Parathyroid adenoma (tissue), 2 donors: ENCODE data around the gene ADGRD2.

Experiments
- H2AFZ ChIP-seq: fragments of 300-600 bp; sonication (generic); one replicate; pipeline ENCODE4 v1.7.0; 2017; ENCODE audit warnings: antibody characterized with exemption, mild to moderate bottlenecking
- H3K27ac ChIP-seq: fragments of 300-600 bp; sonication (generic); one replicate; pipeline ENCODE4 v1.7.0; 2017
- H3K27me3 ChIP-seq: fragments of 300-600 bp; sonication (generic); one replicate; pipeline ENCODE4 v1.7.0; 2017; ENCODE audit warnings: low read length; ENCODE audit not compliant: control insufficient read depth, insufficient read depth
- H3K36me3 ChIP-seq: fragments of 300-600 bp; sonication (generic); one replicate; pipeline ENCODE4 v1.7.0; 2017; ENCODE audit warnings: low read length; ENCODE audit not compliant: control insufficient read depth, insufficient read depth
- H3K4me1 ChIP-seq: fragments of 300-600 bp; sonication (generic); one replicate; pipeline ENCODE4 v1.7.0; 2017; ENCODE audit warnings: control low read depth
- H3K4me2 ChIP-seq: fragments of 300-600 bp; sonication (generic); one replicate; pipeline ENCODE4 v1.7.0; 2017; ENCODE audit warnings: low read length
- H3K4me3 ChIP-seq: fragments of 300-600 bp; sonication (generic); one replicate; pipeline ENCODE4 v1.7.0; 2017; ENCODE audit warnings: low read depth, low read length
- H3K79me2 ChIP-seq: fragments of 300-600 bp; sonication (generic); one replicate; pipeline ENCODE4 v1.7.0; 2017; ENCODE audit warnings: control low read depth
- H3K9ac ChIP-seq: fragments of 300-600 bp; sonication (generic); one replicate; pipeline ENCODE4 v1.7.0; 2017; ENCODE audit warnings: mild to moderate bottlenecking
- H3K9me3 ChIP-seq: fragments of 300-600 bp; sonication (generic); one replicate; pipeline ENCODE4 v1.7.0; 2017; ENCODE audit warnings: low read length; ENCODE audit not compliant: control insufficient read depth
- TF ChIP-seq, protein P1 (sequence below): fragments of 300-600 bp; sonication (generic); IDR thresholded peaks from one replicate; pipeline ENCODE4 v1.7.0; 2017; ENCODE audit warnings: antibody characterized with exemption, mild to moderate bottlenecking
- donor health status: primary hyperparathyroidism.

Gene ADGRD2

DNA sequence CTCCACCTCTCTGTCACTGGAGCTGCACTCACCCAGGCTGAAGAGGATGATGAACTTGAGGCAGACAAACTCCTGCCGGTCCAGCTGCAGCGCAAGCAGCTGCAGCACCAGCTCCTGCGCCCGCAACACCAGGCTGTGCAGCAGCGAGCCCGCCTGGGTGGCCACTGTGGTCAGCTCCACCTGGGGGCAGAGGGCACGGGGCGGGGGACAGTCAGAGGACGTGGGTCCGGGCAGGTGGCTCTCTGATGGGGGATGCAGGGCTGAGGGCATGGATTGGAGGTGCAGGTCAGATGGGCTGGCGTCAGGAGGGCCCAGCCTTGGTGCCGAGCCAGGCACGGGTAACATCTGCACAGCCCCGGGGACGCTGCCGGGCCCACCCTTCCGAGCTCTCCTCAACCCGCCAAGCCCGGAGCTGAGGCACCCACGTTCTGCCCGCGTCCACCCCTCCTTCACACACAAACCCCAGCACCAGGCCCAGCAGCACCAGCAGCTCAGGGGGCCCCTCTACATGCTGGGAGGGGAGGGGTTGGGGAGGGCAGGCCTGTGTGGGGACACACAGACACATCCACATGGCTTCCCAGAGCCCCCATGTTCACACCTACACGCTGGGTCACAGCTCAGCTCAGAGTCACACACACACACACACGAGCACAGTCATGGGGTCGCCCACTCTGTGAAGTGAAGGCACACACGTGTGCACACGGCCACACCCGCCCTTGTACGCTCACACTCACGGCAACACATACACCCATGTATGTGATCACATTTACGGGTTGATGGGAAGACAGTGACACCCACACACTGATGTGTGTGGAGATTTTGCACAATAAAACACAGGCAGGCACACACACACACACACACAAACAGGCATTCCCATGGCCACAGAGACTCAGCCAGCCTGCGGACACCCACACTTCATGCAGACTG is 41.1 kb downstream of the ADGRD2 start:
- no peak overlapping the region for H3K27ac ChIP-seq
- TF ChIP-seq, protein P1, sequence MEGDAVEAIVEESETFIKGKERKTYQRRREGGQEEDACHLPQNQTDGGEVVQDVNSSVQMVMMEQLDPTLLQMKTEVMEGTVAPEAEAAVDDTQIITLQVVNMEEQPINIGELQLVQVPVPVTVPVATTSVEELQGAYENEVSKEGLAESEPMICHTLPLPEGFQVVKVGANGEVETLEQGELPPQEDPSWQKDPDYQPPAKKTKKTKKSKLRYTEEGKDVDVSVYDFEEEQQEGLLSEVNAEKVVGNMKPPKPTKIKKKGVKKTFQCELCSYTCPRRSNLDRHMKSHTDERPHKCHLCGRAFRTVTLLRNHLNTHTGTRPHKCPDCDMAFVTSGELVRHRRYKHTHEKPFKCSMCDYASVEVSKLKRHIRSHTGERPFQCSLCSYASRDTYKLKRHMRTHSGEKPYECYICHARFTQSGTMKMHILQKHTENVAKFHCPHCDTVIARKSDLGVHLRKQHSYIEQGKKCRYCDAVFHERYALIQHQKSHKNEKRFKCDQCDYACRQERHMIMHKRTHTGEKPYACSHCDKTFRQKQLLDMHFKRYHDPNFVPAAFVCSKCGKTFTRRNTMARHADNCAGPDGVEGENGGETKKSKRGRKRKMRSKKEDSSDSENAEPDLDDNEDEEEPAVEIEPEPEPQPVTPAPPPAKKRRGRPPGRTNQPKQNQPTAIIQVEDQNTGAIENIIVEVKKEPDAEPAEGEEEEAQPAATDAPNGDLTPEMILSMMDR: no peak

GRCh38 chr9:124492818-124493217 is 42.6 kb downstream of the ADGRD2 start:
- no peaks in the 10 kb centered on the region for H3K79me2 ChIP-seq
- H3K9ac ChIP-seq: no peak overlapping the region
- H3K4me1 ChIP-seq: no peaks in the 10 kb centered on the region
- no peaks in the 10 kb centered on the region for H3K27me3 ChIP-seq
- no peak overlapping the region for H3K27ac ChIP-seq
- no peaks in the 10 kb centered on the region for H3K9me3 ChIP-seq
- H3K36me3 ChIP-seq: no peaks in the 10 kb centered on the region
- no peak overlapping the region for H2AFZ ChIP-seq
- no peak overlapping the region for H3K4me3 ChIP-seq
- TF ChIP-seq, protein P1: no peak
- H3K4me2 ChIP-seq: no peak overlapping the region

More for the DNA sequence above, 41.1 kb downstream of the ADGRD2 start:
- Histone ChIP-seq H3K9me3 (no peaks in the 10 kb centered on the region), H3K4me3 (no peak overlapping the region), H3K27me3 (no peaks in the 10 kb centered on the region), H3K9ac (no peak overlapping the region), H3K79me2 (no peaks in the 10 kb centered on the region), H3K4me2 (no peak overlapping the region), H3K36me3 (no peaks in the 10 kb centered on the region), H2AFZ (no peak overlapping the region), H3K4me1 (no peaks in the 10 kb centered on the region)

DNA sequence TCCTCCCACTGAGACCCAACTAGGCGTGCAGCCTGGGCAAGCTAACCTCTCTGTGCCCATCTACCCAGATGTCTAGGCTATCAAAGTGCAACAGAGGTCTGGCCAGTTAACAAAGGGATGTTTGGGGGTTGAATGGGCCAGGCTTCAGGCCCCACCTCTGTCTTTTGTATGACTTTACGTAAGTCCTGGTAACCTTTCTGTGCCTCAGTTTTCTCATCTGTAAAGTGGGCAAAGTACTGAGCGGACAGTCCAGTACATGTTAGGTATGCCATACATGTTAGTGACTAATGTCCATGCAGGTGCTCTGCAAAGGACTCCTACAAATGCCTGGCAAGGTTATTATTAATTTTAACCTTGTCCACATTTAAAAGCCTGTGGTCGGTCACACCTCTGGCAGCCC is 43.0 kb downstream of the ADGRD2 start:
- Histone ChIP-seq H3K9ac (no peak overlapping the region), H3K4me1 (no peaks in the 10 kb centered on the region), H3K27ac (no peak overlapping the region), H3K4me2 (no peak overlapping the region), H3K9me3 (no peaks in the 10 kb centered on the region), H3K36me3 (no peaks in the 10 kb centered on the region), H3K79me2 (no peaks in the 10 kb centered on the region), H3K4me3 (no peak overlapping the region), H3K27me3 (no peaks in the 10 kb centered on the region), H2AFZ (no peak overlapping the region)
- TF ChIP-seq, protein P1: no peak

DNA sequence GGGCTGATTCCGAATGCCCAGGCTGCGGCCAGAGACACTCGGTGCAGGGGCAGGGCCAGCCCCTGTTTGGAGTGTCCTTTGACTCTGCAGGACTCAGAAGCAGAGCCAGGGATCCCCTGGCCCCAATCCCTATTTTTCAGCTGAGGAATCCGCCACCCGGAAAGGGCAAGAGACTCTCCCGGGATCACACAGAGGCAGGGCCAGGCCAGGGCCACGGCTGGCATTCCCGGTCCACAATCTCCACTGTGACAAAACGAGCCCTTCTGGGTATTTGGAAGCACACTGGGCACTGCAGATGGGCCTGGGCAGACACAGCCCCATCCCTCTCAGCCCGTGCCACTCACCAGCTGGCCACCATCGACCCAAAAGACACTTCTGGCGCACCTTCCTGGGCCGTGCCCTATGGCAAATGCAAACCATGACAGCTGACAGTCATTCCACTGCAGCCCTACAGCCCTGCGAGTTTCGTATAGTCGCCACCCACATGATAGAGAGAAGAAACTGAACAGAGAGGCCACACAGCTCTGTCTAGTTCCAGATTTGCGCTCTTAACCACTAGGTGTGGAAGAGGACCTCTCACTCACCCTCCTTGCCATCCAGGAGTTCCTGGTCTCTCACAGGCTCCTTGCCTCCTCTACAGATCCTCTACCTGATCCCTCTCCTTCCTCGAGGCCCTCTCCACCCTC is 43.7 kb downstream of the ADGRD2 start:
- Histone ChIP-seq H3K27me3 (no peaks in the 10 kb centered on the region), H2AFZ (no peak overlapping the region), H3K9ac (no peak overlapping the region), H3K36me3 (no peaks in the 10 kb centered on the region), H3K4me2 (no peak overlapping the region), H3K4me1 (no peaks in the 10 kb centered on the region), H3K4me3 (no peak overlapping the region), H3K79me2 (no peaks in the 10 kb centered on the region), H3K9me3 (no peaks in the 10 kb centered on the region), H3K27ac (no peak overlapping the region)
- TF ChIP-seq, protein P1: no peak
